Measurements from ENCODE around the gene C12orf57.

GRCh38 chr12:6946920-6947374 is 3.1 kb downstream of the C12orf57 start:
- no peak for TF ChIP-seq CTCF (IDR thresholded peaks at IDR 0.05; ENCODE audit: poor library complexity)
- no peak for TF ChIP-seq EZH2phosphoT487 (IDR thresholded peaks at IDR 0.05; ENCODE audit: low read depth, severe bottlenecking, unreplicated experiment)
- no peak for TF ChIP-seq EZH2 (IDR thresholded peaks at IDR 0.05; ENCODE audit: borderline replicate concordance)

All from hepatocyte (in vitro differentiated cells).